ENCODE measurements around the gene SLC28A2.
"Not testable (repeated sequence)": the region's sequence is repeated elsewhere in the genome, so short reads cannot be mapped to it uniquely, and the experiment has no call there.

Gene SLC28A2

DNA sequence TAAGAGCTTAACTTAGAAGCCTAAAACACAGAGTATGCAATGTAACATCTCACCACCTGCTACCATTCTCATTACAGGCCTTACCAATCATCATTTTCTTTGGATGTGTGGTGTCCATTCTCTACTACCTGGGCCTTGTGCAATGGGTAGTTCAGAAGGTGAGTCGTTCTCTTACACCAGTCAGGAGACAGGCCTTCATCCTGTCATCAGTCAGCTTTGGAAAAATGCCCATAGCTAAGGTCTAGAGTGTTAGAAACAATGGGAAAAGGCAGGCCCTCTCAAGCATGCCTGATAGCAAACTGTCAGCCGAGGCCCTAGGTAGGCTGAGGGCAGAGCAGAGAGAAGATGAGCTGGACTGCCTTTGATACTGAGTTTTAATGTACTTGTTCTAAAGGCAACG is 13.5 kb downstream of the SLC28A2 start:
- DNase-seq, result no peak

DNA sequence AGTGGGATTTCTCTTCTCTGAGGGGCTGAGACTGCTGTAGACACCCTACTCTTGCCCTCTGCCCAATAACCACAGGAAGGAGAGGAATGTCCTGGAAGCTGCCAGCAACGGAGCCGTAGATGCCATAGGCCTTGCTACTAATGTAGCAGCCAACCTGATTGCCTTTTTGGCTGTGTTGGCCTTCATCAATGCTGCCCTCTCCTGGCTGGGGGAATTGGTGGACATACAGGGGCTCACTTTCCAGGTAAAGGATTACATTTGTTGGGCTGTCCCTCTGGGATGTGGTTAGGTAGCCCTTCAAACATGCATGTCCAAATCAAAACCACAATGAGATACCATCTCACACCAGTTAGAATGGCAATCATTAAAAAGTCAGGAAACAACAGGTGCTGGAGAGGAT is 16.1 kb downstream of the SLC28A2 start:
- DNase-seq, result peak in 1 of 2 donors; percentile 16

DNA sequence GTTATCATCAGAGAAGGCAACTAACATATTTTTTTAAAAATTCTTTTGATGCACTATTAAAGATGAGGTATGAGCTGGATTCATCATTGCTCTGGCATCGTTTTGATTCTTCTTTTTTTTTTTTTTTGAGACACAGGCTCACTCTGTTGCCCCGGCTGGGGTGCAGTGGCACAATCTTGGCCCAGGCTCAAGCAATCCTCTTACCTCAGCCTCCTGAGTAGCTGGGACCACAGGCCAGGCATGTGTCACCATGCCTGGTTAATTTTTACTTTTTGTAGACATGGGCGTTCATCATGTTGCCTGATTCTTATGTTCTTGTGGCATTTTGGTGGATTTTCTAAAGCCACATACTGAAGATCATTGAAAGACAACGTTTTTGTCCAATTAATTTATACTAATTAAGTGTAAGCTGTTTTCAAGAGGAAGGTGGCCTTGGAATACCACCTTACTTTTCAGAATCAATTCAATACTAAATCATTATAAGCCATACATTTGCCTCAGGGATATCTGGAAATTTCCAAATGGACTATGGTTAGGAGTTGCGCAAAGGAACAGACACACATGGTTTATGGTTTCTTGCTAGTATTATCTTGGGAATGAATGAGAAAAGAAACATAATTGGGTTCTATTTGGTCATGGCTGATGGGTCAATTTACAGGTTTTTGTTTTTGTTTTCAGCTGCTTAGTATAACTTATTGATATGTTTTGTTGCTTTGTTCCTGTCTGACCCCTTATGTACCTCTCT is 22.8 kb downstream of the SLC28A2 start:
- no peak for DNase-seq

DNA sequence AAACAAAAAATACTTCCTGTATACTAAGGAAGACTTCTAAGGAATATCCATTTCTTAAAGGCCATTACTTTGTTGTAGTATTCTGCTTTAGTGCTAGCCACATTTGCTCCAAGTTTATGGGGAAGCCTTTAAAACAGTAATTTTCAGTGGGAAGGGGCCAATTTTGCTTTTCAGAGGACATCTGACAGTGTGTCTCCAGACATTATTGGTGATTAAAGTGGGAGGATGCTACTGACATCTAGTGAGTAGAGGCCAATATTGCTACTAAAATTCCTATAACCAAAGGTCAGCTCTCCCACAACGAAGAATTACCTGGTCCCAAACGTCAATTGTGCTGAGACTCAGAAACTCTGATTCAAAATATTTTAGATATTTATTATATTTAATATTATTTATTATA is 24.8 kb downstream of the SLC28A2 start:
- peak in 1 of 2 donors; percentile 42 for DNase-seq

DNA sequence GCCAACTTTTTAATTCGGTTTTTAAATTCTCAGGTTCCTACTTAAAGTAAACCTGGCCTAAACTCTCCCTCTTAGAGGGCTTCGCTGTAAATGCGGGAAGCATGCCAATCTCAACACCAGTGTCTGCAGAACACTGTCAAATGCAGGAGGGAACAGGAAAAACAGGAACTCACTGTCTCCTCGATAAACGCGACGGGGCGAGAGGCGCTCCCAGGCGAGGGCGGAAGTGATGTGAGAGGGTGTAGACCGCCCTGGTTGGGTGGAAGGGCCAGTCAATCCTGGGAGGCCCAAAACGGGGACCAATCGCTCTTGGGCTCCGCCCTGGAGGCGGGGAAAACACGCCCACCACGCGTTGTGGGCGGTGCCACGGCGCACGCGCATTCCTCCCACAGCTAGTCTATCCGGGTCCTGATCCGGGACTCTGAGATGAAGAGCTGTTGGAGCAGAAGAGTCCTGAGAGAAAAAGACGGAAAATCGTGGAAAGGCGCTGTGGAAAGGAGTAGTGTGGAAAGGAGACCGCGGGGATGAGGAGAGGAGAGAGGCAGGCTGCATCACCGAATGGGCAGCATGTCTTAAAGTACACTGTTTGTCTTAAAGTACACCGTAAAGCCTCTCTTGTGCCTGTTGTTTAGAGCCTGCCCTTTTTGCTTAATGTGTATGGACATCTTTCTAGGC is 27.1 kb downstream of the SLC28A2 start:
- peak; percentile 96 to 98 for DNase-seq

DNA sequence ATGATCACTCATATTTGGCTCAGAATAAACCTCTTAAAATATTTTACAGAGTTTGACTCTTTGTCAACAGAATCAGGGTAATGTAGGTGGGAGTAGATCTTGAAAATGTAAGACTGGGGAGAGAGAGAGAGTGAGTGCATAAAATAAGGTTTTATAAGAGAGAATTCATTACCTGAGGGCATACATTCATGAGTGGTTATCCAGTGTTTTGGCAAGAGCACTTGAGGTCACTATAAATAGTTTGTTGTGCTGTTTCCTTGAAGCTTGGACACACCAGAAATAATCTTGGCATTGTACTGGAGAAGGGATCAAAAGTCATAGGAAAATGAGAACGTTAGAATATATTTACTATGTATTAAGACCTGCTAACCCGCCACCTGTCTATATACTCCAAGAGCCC is 33.4 kb downstream of the SLC28A2 start:
- no peak for DNase-seq

DNA sequence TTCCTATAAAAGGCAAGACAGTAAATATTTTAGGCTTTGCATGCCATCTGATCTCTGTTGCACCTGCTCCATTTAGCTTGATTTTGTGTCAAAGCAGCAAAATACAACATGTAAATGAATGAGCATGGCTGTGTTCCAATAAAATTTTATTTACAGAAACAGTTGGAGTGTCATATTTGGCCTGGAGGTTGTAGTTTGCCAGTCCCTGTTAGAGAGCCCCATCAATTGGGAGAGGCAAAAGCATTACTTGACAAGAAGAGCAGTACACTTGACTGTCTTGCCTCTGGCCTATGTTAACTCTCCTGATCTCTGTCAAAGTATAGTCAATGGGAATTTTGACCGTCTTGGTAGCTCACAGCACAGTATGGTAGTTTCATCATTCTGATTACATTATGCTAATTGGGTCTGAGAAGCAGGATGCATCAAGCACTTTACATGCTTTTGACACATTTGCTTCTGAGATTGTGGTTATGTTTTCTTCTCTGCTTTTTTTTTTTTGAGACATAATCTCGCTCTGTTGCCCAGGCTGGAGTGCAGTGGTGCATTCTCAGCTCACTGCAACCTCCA is 35.4 kb downstream of the SLC28A2 start:
- DNase-seq, result no peak

DNA sequence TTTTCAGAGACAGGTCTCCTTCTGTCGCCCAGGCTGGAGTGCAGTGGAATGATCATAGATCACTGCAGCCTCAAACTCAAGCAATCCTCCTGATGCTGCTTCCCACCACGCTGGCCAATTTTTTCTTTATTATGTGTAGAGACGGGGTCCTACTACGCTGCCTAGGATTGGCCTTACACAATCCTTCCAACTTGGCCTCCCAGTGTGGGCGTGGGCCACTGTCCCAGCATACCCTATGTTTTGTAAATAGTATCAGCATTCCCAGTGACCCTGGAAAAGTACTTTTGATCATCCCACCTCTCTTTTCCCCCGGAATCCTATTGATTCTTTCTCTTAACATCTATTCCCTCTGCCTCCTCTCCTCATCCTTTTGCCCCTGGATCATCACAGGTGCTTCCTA is 36.9 kb downstream of the SLC28A2 start:
- no peak for DNase-seq

DNA sequence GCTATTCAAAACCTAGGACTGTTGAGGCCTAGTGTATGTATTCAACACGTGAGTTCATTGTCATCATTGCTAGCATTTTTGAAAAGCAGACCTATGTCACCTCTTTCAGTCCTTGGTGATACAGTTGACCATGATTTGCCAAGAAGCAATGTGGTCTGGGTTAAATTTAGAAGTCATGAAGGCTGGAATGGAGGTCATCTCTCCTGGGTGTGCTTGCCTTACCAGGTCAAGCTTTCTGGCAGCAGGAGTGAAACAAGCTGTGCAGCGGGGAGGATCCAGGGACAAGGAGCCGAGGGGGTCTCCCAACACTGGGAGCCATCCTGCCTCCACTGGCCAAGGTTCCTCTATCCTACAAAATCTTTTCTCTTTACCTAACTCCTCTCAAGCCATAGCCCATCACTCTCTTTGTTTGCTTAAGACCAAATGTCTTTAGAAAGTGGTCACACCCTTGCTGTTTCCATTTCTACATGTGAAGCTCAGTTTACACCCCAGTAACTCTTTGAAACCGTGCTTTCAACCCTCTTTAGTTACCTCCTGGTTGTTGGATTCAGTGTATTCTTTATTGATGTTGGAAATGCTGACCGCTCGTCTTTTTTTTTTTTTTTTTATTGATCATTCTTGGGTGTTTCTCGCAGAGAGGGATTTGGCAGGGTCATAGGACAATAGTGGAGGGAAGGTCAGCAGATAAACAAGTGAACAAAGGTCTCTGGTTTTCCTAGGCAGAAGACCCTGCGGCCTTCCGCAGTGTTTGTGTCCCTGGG is 40.0 kb downstream of the SLC28A2 start:
- no peak for DNase-seq

DNA sequence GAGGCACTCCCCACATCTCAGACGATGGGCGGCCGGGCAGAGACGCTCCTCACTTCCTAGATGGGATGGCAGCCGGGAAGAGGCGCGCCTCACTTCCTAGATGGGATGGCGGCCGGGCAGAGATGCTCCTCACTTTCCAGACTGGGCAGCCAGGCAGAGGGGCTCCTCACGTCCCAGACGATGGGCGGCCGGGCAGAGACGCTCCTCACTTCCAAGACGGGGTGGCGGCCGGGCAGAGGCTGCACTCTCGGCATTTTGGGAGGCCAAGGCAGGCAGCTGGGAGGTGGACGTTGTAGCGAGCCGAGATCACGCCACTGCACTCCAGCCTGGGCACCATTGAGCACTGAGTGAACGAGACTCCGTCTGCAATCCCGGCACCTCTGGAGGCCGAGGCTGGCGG is 41.3 kb downstream of the SLC28A2 start:
- not testable (repeated sequence) for DNase-seq

DNA sequence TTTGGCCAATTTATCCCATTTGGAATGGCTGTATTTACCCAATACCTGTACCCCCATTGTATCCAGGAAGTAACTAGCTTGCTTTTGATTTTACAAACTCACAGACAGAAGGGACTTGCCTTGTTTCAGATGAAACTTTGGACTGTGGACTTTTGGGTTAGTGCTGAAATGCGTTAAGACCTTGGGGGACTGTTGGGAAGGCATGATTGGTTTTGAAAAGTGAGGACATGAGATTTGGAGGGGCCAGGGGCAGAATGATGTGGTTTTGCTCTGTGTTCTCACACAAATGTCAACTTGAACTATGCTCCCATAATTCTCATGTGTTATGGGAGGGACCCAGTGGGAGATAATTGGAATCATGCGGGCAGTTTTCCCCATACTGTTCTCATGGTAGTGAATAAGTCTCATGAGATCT is 46.9 kb downstream of the SLC28A2 start:
- not testable (repeated sequence) for DNase-seq

DNA sequence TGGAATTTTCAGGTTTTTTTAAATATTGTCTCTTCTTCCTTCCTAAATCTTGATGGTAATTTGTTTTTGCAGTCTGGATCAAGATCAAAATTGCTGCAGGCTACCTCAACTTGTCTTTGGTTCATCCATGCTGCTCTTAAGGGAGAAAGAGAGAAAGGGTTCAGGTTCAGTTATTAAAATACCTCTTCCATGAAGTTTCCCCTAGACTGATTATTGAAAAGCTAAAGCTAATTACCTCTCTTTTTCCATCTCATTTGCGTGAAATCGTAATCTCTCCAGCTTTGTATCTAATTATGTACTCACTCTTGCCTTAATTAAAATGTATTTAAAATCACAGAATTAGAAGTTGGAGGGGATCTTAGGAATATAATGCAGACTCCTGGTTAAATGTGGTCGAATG is 52.7 kb downstream of the SLC28A2 start:
- DNase-seq, result no peak

DNA sequence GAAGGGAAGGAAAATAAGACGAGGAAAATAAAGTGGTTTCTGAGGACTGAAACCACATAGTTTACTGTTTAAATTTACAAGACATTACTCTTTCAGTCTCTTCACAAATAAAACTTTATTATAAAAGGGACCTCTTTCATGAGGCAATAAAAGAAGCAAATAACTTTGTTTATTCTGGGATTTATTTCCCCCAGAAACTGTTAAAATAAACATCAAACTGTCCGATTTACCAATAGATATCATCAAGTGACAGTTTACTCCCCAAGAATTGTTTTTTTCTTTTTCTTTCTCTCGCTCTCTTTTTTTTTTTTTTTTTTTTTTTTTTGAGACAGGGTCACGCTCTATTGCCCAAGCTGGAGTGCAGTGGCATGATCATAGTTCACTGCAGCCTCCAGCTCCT is 54.1 kb downstream of the SLC28A2 start:
- DNase-seq, result no peak

DNA sequence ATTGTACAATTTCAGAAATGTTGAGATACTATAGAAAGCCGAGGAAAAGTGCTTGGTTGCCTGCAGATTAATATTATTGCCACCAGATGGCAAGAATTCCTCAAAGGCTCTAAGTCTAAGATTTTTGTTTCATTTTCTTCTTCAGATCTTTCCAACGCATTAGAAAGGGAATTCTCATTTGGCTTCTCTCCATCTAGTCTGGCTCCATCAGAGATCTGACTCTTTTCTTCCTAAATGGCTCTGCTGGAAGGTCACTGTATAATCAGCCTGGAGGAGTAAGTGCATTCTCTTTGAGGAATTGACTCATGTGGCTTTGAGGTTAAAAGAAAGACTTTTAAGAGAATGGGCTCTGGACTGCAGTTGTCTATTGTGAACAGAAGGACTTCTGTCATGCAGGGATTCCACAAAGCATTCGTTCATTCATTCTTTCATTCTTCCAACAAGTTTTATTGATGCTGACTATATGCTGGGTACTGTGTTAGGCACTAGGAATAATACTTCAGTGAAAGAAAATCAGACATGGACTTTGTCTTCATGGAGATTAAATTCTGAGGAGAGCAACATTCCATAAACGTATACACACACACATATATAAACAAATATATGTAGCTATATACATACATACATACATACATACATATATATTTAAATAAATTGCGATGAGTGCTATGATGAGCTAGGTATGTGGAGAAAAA is 55.3 kb downstream of the SLC28A2 start:
- DNase-seq, result peak in 1 of 2 donors; percentile 10

DNA sequence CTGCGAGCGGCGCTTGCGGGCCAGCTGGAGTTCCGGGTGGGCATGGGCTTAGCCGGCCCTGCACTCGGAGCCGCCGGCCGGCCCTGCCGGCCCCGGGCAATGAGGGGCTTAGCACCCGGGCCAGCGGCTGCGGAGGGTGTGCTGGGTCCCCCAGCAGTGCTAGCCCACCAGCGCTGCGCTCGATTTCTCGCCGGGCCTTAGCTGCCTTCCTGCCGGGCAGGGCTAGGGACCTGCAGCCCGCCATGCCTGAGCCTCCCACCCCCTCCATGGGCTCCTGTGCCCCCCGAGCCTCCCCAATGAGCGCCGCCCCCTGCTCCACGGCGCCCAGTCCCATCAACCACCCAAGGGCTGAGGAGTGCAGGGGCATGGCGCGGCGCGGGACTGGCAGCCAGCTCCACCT is 62.1 kb downstream of the SLC28A2 start:
- DNase-seq, result not testable (repeated sequence)

DNA sequence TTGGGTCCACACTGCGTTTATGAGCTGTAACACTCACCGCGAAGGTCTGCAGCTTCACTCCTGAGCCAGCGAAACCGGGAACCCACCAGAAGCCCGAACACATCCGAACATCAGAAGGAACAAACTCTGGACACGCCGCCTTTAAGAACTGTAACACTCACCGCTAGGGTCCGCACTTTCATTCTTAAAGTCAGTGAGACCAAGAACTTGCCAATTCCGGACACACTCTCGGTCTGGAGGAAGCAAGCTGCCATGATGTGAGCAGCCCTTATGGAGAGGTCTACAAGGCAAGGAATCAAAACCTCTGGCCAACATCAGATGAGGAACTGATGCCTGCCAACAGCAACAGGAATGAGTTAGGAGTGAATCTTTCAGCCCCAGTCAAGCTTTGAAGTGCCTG is 62.9 kb downstream of the SLC28A2 start:
- DNase-seq, result no peak

DNA sequence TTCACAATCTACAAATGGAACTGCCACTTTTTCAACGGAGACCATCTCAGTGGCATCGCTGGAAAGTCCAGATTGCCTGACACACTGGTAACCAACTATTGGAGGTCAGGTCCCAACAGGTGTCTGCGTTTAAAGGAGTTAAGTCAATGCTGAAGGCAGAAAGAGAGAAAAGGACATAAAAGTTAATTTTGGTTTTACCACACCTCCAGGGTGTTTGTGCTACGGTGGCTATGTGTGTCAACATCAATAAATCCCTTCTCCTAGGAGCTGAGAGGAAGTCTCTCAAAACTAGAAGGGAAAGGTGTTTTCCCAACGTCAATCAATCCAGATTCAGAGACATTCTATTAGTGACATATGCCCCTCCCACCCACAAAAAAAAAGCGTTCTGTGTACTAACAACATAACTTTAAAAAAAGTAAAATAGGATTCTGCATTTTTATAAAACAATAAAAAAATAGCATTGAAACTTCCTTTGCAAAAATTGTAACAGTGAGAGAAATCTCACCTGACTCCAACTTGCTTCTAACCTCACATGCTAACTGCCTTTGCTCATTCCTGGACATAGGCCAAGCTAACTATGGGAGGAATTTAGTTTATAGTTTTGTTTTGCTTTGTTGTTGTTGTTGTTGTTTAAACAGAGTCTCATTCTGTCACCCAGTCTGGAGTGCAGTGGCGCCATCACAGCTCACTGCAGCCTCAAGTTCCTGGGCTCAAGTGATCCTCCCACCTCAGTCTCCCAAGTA is 67.6 kb downstream of the SLC28A2 start:
- no peak for DNase-seq

DNA sequence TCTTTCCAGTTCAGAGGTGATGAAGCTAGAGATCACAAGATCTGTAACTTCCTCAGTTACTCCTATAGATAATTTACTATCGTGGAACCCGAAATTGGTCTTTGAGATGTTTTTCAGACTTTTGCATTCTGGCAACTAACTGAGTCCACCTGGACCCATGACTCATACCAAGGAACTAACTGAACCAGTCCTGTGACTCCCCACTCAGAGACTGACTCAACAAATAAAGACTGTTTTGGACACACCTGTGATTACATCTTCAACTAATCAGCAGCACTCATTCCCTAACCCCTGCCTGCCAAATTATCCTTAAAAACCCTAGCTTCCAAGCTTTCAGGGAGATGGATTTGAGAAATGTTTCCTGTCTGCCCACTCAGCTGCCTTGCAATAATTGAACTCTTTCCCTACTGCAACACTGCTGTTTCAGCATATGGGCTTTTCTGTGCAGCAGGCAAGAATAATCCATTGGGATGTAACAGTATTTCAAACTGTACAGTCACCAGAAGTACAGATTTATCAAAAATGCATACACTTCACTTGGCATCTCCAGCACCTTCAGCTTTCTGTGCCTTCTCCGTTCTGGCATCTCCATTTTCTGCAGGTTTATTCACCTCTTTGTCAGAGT is 68.7 kb downstream of the SLC28A2 start:
- DNase-seq, result no peak

DNA sequence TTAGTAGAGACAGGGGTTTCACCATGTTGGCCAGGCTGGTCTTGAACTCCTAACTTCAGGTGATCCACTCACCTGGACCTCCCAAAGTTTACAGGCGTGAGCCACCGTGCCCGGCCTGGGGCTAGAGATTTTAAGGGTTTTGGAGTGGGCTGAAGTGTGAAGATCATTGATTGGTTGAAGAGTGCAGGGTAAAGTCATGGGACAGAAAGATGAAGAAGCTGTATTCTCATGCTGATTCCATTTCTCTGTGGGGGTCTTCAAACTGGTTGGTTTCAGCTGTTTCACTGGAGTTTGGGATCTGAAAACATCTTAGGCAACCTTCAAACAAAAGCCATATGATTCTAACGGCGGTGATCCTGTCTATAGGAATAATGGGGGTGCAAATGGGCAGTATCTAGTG is 74.2 kb downstream of the SLC28A2 start:
- no peak for DNase-seq

DNA sequence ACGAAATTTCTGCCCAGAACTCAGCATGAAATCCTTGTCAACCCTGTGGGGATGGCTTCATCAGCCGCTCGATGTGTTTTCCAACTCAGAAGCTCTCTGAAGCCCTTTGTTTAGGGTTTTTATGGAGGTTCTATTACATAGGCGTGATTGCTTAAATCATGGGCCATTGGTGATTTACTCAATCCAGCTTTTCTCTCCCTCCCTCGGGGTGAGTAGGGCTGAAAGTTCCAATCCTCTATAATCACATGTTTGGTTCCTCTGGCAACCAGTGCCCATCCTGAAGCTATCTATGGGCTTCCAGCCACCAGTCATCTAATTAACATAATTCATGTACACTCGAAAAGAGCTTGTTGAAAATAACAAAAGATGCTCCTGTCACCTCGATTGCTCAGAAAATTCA is 74.7 kb downstream of the SLC28A2 start:
- DNase-seq, result no peak
